ENCODE measurements around the gene ABHD13.

Gene ABHD13

GRCh38 chr13:108178078-108178477, 40.1 kb upstream of the ABHD13 start:
- no peaks in the 10 kb centered on the region for H4K20me1 ChIP-seq (ENCODE audit: insufficient read depth, low read length)
- no peaks in the 10 kb centered on the region for H3F3A ChIP-seq (ENCODE audit: insufficient read depth, low read length)
- no peaks in the 10 kb centered on the region for H3K36me3 ChIP-seq (ENCODE audit: insufficient read depth, low read length)
- H3K79me2 ChIP-seq (ENCODE audit: insufficient read depth, low read length) = no peaks in the 10 kb centered on the region
- H3K27me3 ChIP-seq (ENCODE audit: insufficient read depth, low read length) = no peaks in the 10 kb centered on the region
- TF ChIP-seq, protein P1, sequence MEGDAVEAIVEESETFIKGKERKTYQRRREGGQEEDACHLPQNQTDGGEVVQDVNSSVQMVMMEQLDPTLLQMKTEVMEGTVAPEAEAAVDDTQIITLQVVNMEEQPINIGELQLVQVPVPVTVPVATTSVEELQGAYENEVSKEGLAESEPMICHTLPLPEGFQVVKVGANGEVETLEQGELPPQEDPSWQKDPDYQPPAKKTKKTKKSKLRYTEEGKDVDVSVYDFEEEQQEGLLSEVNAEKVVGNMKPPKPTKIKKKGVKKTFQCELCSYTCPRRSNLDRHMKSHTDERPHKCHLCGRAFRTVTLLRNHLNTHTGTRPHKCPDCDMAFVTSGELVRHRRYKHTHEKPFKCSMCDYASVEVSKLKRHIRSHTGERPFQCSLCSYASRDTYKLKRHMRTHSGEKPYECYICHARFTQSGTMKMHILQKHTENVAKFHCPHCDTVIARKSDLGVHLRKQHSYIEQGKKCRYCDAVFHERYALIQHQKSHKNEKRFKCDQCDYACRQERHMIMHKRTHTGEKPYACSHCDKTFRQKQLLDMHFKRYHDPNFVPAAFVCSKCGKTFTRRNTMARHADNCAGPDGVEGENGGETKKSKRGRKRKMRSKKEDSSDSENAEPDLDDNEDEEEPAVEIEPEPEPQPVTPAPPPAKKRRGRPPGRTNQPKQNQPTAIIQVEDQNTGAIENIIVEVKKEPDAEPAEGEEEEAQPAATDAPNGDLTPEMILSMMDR (IDR thresholded peaks at IDR 0.05; ENCODE audit: low read length) = no peak
- no peak for TF ChIP-seq EZH2 (IDR thresholded peaks at IDR 0.05; ENCODE audit: borderline replicate concordance, low read length)
- no peak overlapping the region for H3K4me2 ChIP-seq (ENCODE audit: low read length)
- H3K9me3 ChIP-seq (ENCODE audit: low read length) = no peaks in the 10 kb centered on the region
- no peak overlapping the region for H3K27ac ChIP-seq (ENCODE audit: low read depth, low read length, poor library complexity, severe bottlenecking)
- H3K9ac ChIP-seq (ENCODE audit: low read length) = no peak overlapping the region
- H3K4me1 ChIP-seq (ENCODE audit: insufficient read depth, low read length, severe bottlenecking) = no peaks in the 10 kb centered on the region
- H3K4me3 ChIP-seq (ENCODE audit: low read depth, low read length, poor library complexity, severe bottlenecking) = no peak overlapping the region
- no peak overlapping the region for H2AFZ ChIP-seq (ENCODE audit: low read length)
- no peaks in the 10 kb centered on the region for H3K9me2 ChIP-seq (ENCODE audit: low read depth, low read length)

DNA sequence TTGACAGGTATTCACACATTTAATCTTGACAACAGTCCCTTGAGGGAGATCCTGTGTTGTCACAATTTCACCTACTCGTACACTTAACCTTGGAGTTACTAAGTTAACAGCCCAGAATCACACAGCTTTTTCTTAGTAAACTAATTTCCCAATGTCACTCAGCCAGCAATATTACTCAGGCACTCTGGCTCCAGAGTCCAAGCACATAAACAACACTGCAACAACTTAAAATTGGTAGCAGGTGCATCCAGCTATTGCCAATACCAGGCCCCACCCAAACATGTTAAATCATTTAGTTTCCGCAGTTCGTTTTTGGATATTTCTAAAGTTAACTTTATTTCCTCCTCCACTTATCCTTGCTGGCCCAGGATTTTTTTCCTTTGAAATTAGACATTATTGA, 35.5 kb upstream of the ABHD13 start:
- Histone ChIP-seq H3K9ac (ENCODE audit: low read length) (no peak overlapping the region), H2AFZ (ENCODE audit: low read length) (no peak overlapping the region), H3K9me2 (ENCODE audit: low read depth, low read length) (no peaks in the 10 kb centered on the region), H3K4me2 (ENCODE audit: low read length) (no peak overlapping the region), H3K4me1 (ENCODE audit: insufficient read depth, low read length, severe bottlenecking) (no peaks in the 10 kb centered on the region), H3K27me3 (ENCODE audit: insufficient read depth, low read length) (no peaks in the 10 kb centered on the region), H3K79me2 (ENCODE audit: insufficient read depth, low read length) (no peaks in the 10 kb centered on the region), H4K20me1 (ENCODE audit: insufficient read depth, low read length) (no peaks in the 10 kb centered on the region), H3K9me3 (ENCODE audit: low read length) (no peaks in the 10 kb centered on the region), H3K4me3 (ENCODE audit: low read depth, low read length, poor library complexity, severe bottlenecking) (no peak overlapping the region), H3K27ac (ENCODE audit: low read depth, low read length, poor library complexity, severe bottlenecking) (no peak overlapping the region), H3K36me3 (ENCODE audit: insufficient read depth, low read length) (no peaks in the 10 kb centered on the region), H3F3A (ENCODE audit: insufficient read depth, low read length) (no peaks in the 10 kb centered on the region)
- TF ChIP-seq, protein P1 (IDR thresholded peaks at IDR 0.05; ENCODE audit: low read length) = no peak
- no peak for TF ChIP-seq EZH2 (IDR thresholded peaks at IDR 0.05; ENCODE audit: borderline replicate concordance, low read length)

DNA sequence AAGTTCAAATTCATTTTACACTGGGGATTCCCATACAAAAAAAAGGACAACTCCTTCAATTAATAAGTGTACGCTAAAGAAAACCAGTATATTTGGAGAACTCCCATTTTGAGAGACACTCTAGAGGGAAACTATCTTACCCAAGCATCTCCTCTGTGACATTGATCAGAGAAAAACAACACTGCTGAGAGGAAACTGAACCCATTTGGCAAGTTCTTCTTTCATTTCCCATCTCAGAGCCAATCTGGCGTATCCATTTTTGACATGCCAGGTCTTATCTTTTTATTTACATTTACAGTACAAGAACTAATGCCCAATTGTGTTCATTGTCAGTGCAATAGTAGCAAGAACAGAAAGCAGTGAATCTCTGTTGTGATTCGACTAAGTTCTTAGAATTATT, 33.0 kb upstream of the ABHD13 start:
- TF ChIP-seq, protein P1 (IDR thresholded peaks at IDR 0.05; ENCODE audit: low read length) = no peak
- TF ChIP-seq EZH2 (IDR thresholded peaks at IDR 0.05; ENCODE audit: borderline replicate concordance, low read length) = no peak

More for the DNA sequence above, 33.0 kb upstream of the ABHD13 start:
- H3K79me2 ChIP-seq (ENCODE audit: insufficient read depth, low read length) = no peaks in the 10 kb centered on the region
- H3K4me2 ChIP-seq (ENCODE audit: low read length) = no peak overlapping the region
- H3F3A ChIP-seq (ENCODE audit: insufficient read depth, low read length) = no peaks in the 10 kb centered on the region
- H3K9me2 ChIP-seq (ENCODE audit: low read depth, low read length) = no peaks in the 10 kb centered on the region
- H3K27me3 ChIP-seq (ENCODE audit: insufficient read depth, low read length) = no peaks in the 10 kb centered on the region
- H3K9me3 ChIP-seq (ENCODE audit: low read length) = no peaks in the 10 kb centered on the region
- H3K4me1 ChIP-seq (ENCODE audit: insufficient read depth, low read length, severe bottlenecking) = no peaks in the 10 kb centered on the region
- H2AFZ ChIP-seq (ENCODE audit: low read length) = no peak overlapping the region
- no peak overlapping the region for H3K9ac ChIP-seq (ENCODE audit: low read length)
- no peaks in the 10 kb centered on the region for H4K20me1 ChIP-seq (ENCODE audit: insufficient read depth, low read length)
- no peaks in the 10 kb centered on the region for H3K36me3 ChIP-seq (ENCODE audit: insufficient read depth, low read length)
- H3K4me3 ChIP-seq (ENCODE audit: low read depth, low read length, poor library complexity, severe bottlenecking) = no peak overlapping the region
- H3K27ac ChIP-seq (ENCODE audit: low read depth, low read length, poor library complexity, severe bottlenecking) = no peak overlapping the region
